Liver (tissue), 9 donors: Measurements from ENCODE around the gene CASQ1. TPM values are rescaled to one million over a fixed set of nuclear protein-coding genes. Genes with fewer than 3 reads are reported as not detected.

Experiments used
- DNase-seq: peaks from one replicate; pipeline ENCODE4 v3.0.0-alpha.2; 2017; ENCODE audit warnings: low spot score
- H3K27ac ChIP-seq, 2 donors: one replicate each; pipeline ENCODE4 v1.7.0; 2013; ENCODE audit warnings: inconsistent platforms in 2 of 2, low read length in 2 of 2, control low read depth in 1 of 2, low read depth in 1 of 2, mild to moderate bottlenecking in 1 of 2
- H3K27me3 ChIP-seq, 4 donors: one replicate each; pipeline versions ENCODE4 v1.6.1 to v1.7.0; 2013; ENCODE audit warnings: low read length in 3 of 4, inconsistent platforms in 1 of 4, mild to moderate bottlenecking in 1 of 4, moderate library complexity in 1 of 4; ENCODE audit not compliant: control insufficient read depth in 4 of 4, insufficient read depth in 4 of 4
- H3K36me3 ChIP-seq, 4 donors: one replicate each; pipeline versions ENCODE4 v1.6.1 to v1.7.0; 2013; ENCODE audit warnings: low read length in 3 of 4, mild to moderate bottlenecking in 3 of 4, low read depth in 1 of 4, moderate library complexity in 1 of 4; ENCODE audit not compliant: control insufficient read depth in 4 of 4, insufficient read depth in 3 of 4
- H3K4me1 ChIP-seq, 4 donors: one replicate each; pipeline versions ENCODE4 v1.6.1 to v1.7.0; 2013; ENCODE audit warnings: low read length in 3 of 4, mild to moderate bottlenecking in 3 of 4, moderate library complexity in 1 of 4; ENCODE audit not compliant: control insufficient read depth in 4 of 4, insufficient read depth in 4 of 4
- H3K4me3 ChIP-seq, 3 donors: one replicate each; pipeline versions ENCODE4 v1.6.1 to v1.7.0; 2013; ENCODE audit warnings: low read length in 3 of 3, control low read depth in 1 of 3, low read depth in 1 of 3, mild to moderate bottlenecking in 1 of 3
- H3K9ac ChIP-seq, 2 donors: one replicate each; pipeline ENCODE4 v1.7.0; 2013; ENCODE audit warnings: low read length in 2 of 2, mild to moderate bottlenecking in 2 of 2, moderate library complexity in 2 of 2, control low read depth in 1 of 2, low read depth in 1 of 2
- H3K9me3 ChIP-seq, 4 donors: one replicate each; pipeline versions ENCODE4 v1.6.1 to v1.7.0; 2013; ENCODE audit warnings: low read length in 3 of 4; ENCODE audit not compliant: control insufficient read depth in 4 of 4
- EGR1 ChIP-seq, 2 donors: IDR thresholded peaks; 2 replicates each; pipeline ENCODE4 v1.6.1; 2016 to 2018; ENCODE audit warnings: antibody characterized with exemption in 2 of 2, low read depth in 2 of 2
- FOXA1 ChIP-seq: IDR thresholded peaks from 2 replicates; pipeline ENCODE4 v1.6.1; 2016; ENCODE audit warnings: antibody characterized with exemption
- FOXA2 ChIP-seq: IDR thresholded peaks from 2 replicates; pipeline ENCODE4 v1.6.1; 2016; ENCODE audit warnings: antibody characterized with exemption
- GABPA ChIP-seq, 2 donors: IDR thresholded peaks in 1 of 2; conservative IDR thresholded peaks in 1 of 2; 2 replicates each; pipeline ENCODE4 v1.6.1; 2016; ENCODE audit warnings: antibody characterized with exemption in 2 of 2, mild to moderate bottlenecking in 1 of 2, moderate library complexity in 1 of 2
- HNF4A ChIP-seq, 2 donors: conservative IDR thresholded peaks; 2 replicates each; pipeline ENCODE4 v1.6.1; 2016; ENCODE audit warnings: antibody characterized with exemption in 2 of 2, mild to moderate bottlenecking in 2 of 2
- JUND ChIP-seq, 2 donors: IDR thresholded peaks; 2 replicates each; pipeline ENCODE4 v1.6.1; 2016; ENCODE audit warnings: antibody characterized with exemption in 2 of 2
- NR2F2 ChIP-seq: IDR thresholded peaks from 2 replicates; pipeline ENCODE4 v1.6.1; 2016; ENCODE audit warnings: antibody characterized with exemption
- RAD21 ChIP-seq, 2 donors: IDR thresholded peaks; 2 replicates each; pipeline ENCODE4 v1.6.1; 2016; ENCODE audit warnings: antibody characterized with exemption in 2 of 2, mild to moderate bottlenecking in 2 of 2
- RXRA ChIP-seq, 2 donors: IDR thresholded peaks; 2 replicates each; pipeline ENCODE4 v1.6.1; 2017 to 2018; ENCODE audit warnings: antibody characterized with exemption in 2 of 2, mild to moderate bottlenecking in 1 of 2
- SP1 ChIP-seq: IDR thresholded peaks from 2 replicates; pipeline ENCODE4 v1.6.1; 2018; ENCODE audit warnings: antibody characterized with exemption, mild to moderate bottlenecking
- TAF1 ChIP-seq: conservative IDR thresholded peaks from 2 replicates; pipeline ENCODE4 v1.6.1; 2016; ENCODE audit warnings: antibody characterized with exemption, mild to moderate bottlenecking
- YY1 ChIP-seq: IDR thresholded peaks from 2 replicates; pipeline ENCODE4 v1.6.1; 2016; ENCODE audit warnings: antibody characterized with exemption, mild to moderate bottlenecking
- WGBS: extraction: QIAGEN DNeasy Blood & Tissue Kit; methylation state at CpG from one replicate; pipeline ENCODE4 v1.1.7; 2013; 5-methylcytosine and 5-hydroxymethylcytosine counted together
- polyA plus RNA-seq, 2 donors: library from polyadenylated mRNA; stranded (reverse) in 1 of 2; unstranded in 1 of 2; fragments of 200-250 nt in 1 of 2; fragments of >200 nt in 1 of 2; fragmentation: Nextera tagmentation in 1 of 2; extraction: Ambion mirVana in 1 of 2; gene quantifications; one replicate each; pipeline versions ENCODE4 v1.2.1 to v1.2.3, GENCODE V29; 2013 to 2015
- total RNA-seq, 2 donors: library from RNA; depleted of rRNA; stranded (reverse); fragments of >200 nt; gene quantifications; one replicate each; pipeline ENCODE4 v1.2.3, GENCODE V29; 2014
- TF ChIP-seq, protein P1 (sequence below): IDR thresholded peaks from 2 replicates; pipeline ENCODE4 v1.6.1; 2016; ENCODE audit warnings: antibody characterized with exemption
- TF ChIP-seq, protein P2 (sequence below): IDR thresholded peaks from 2 replicates; pipeline ENCODE4 v1.6.1; 2016; ENCODE audit warnings: antibody characterized with exemption
- TF ChIP-seq, protein P3 (sequence below): IDR thresholded peaks from 2 replicates; pipeline ENCODE4 v1.6.1; 2016; ENCODE audit warnings: antibody characterized with exemption
- TF ChIP-seq, protein P4 (sequence below): IDR thresholded peaks from 2 replicates; pipeline ENCODE4 v1.6.1; 2016; ENCODE audit warnings: antibody characterized with exemption, mild to moderate bottlenecking
- TF ChIP-seq, protein P5 (sequence below): fragments of 150-350 bp; IDR thresholded peaks from 2 replicates; pipeline ENCODE4 v1.5.1; 2017; ENCODE audit warnings: improper control_type of control experiment, low read depth, low read length; ENCODE audit not compliant: missing input control
- donor health status: healthy.
- donor health status: healthy.
- donor health status: healthy.
- donor health status: healthy.
- donor health status: healthy.

CASQ1 gene
- total and polyA plus RNA-seq, 4 donors: not detected

DNA sequence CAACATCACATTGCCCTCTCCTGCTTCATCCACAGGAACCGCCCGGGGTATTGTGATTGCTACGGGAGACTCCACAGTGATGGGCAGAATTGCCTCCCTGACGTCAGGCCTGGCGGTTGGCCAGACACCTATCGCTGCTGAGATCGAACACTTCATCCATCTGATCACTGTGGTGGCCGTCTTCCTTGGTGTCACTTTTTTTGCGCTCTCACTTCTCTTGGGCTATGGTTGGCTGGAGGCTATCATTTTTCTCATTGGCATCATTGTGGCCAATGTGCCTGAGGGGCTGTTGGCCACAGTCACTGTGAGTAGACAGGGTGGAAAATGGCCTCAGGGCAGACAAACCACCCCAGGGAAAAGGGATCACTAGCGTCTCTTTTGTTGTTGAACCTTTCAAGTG is 26.3 kb upstream of the CASQ1 start:
- no peak for TF ChIP-seq YY1
- TF ChIP-seq HNF4A (conservative IDR thresholded peaks at IDR 0.05): no peak
- TF ChIP-seq TAF1: no peak
- no peak for TF ChIP-seq JUND (IDR thresholded peaks at IDR 0.05)
- TF ChIP-seq, protein P1, sequence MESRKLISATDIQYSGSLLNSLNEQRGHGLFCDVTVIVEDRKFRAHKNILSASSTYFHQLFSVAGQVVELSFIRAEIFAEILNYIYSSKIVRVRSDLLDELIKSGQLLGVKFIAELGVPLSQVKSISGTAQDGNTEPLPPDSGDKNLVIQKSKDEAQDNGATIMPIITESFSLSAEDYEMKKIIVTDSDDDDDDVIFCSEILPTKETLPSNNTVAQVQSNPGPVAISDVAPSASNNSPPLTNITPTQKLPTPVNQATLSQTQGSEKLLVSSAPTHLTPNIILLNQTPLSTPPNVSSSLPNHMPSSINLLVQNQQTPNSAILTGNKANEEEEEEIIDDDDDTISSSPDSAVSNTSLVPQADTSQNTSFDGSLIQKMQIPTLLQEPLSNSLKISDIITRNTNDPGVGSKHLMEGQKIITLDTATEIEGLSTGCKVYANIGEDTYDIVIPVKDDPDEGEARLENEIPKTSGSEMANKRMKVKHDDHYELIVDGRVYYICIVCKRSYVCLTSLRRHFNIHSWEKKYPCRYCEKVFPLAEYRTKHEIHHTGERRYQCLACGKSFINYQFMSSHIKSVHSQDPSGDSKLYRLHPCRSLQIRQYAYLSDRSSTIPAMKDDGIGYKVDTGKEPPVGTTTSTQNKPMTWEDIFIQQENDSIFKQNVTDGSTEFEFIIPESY: no peak
- TF ChIP-seq NR2F2: no peak
- TF ChIP-seq, protein P2, sequence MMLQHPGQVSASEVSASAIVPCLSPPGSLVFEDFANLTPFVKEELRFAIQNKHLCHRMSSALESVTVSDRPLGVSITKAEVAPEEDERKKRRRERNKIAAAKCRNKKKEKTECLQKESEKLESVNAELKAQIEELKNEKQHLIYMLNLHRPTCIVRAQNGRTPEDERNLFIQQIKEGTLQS: no peak
- TF ChIP-seq GABPA (IDR thresholded peaks at IDR 0.05 in 1 of 2, conservative IDR thresholded peaks at IDR 0.05 in 1 of 2): no peak
- TF ChIP-seq, protein P3, sequence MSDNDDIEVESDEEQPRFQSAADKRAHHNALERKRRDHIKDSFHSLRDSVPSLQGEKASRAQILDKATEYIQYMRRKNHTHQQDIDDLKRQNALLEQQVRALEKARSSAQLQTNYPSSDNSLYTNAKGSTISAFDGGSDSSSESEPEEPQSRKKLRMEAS: no peak
- no peak for TF ChIP-seq EGR1 (IDR thresholded peaks at IDR 0.05; ENCODE audit: low read depth in 2 of 2)

DNA sequence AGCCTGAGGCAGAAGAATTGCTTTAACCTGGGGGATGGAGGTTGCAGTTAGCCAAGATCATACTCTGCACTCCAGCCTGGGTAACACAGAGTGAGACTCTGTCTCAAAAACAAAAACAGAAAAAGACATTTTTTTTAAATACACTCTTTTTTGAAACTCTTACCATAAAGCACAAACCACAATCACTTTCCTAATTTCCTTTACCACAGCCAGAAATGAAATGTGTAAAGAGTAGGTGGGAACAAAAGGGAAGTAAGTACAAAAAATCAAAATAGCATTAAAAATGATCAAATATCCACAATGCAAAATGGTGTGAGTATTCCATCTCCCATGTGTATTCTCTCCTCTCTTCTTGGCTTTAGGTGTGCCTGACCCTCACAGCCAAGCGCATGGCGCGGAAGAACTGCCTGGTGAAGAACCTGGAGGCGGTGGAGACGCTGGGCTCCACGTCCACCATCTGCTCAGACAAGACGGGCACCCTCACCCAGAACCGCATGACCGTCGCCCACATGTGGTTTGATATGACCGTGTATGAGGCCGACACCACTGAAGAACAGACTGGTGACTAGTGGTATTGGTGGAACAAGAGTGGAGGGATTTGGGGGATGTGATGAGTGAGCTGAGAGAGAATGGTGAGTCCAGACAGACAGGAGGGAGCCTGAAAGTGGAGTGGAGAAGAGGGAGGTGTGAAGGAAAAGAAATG is 24.1 kb upstream of the CASQ1 start:
- Histone ChIP-seq H3K4me1 (no peaks in the 10 kb centered on the region), H3K4me3 (no peak overlapping the region), H3K36me3 (no peaks in the 10 kb centered on the region), H3K9me3 (no peaks in the 10 kb centered on the region), H3K27me3 (no peaks in the 10 kb centered on the region), H3K27ac (no peak overlapping the region), H3K9ac (no peak overlapping the region)
- TF ChIP-seq RAD21 (IDR thresholded peaks at IDR 0.05) (no peak), RXRA (IDR thresholded peaks at IDR 0.05) (no peak), TAF1 (no peak), FOXA1 (no peak), HNF4A (conservative IDR thresholded peaks at IDR 0.05) (no peak), FOXA2 (no peak), EGR1 (IDR thresholded peaks at IDR 0.05; ENCODE audit: low read depth in 2 of 2) (no peak), GABPA (IDR thresholded peaks at IDR 0.05 in 1 of 2, conservative IDR thresholded peaks at IDR 0.05 in 1 of 2) (no peak), NR2F2 (no peak), SP1 (no peak)
- TF ChIP-seq, protein P2: no peak
- TF ChIP-seq, protein P4, sequence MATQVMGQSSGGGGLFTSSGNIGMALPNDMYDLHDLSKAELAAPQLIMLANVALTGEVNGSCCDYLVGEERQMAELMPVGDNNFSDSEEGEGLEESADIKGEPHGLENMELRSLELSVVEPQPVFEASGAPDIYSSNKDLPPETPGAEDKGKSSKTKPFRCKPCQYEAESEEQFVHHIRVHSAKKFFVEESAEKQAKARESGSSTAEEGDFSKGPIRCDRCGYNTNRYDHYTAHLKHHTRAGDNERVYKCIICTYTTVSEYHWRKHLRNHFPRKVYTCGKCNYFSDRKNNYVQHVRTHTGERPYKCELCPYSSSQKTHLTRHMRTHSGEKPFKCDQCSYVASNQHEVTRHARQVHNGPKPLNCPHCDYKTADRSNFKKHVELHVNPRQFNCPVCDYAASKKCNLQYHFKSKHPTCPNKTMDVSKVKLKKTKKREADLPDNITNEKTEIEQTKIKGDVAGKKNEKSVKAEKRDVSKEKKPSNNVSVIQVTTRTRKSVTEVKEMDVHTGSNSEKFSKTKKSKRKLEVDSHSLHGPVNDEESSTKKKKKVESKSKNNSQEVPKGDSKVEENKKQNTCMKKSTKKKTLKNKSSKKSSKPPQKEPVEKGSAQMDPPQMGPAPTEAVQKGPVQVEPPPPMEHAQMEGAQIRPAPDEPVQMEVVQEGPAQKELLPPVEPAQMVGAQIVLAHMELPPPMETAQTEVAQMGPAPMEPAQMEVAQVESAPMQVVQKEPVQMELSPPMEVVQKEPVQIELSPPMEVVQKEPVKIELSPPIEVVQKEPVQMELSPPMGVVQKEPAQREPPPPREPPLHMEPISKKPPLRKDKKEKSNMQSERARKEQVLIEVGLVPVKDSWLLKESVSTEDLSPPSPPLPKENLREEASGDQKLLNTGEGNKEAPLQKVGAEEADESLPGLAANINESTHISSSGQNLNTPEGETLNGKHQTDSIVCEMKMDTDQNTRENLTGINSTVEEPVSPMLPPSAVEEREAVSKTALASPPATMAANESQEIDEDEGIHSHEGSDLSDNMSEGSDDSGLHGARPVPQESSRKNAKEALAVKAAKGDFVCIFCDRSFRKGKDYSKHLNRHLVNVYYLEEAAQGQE: no peak
- TF ChIP-seq, protein P5, sequence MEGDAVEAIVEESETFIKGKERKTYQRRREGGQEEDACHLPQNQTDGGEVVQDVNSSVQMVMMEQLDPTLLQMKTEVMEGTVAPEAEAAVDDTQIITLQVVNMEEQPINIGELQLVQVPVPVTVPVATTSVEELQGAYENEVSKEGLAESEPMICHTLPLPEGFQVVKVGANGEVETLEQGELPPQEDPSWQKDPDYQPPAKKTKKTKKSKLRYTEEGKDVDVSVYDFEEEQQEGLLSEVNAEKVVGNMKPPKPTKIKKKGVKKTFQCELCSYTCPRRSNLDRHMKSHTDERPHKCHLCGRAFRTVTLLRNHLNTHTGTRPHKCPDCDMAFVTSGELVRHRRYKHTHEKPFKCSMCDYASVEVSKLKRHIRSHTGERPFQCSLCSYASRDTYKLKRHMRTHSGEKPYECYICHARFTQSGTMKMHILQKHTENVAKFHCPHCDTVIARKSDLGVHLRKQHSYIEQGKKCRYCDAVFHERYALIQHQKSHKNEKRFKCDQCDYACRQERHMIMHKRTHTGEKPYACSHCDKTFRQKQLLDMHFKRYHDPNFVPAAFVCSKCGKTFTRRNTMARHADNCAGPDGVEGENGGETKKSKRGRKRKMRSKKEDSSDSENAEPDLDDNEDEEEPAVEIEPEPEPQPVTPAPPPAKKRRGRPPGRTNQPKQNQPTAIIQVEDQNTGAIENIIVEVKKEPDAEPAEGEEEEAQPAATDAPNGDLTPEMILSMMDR: no peak
- TF ChIP-seq, protein P3: no peak
- TF ChIP-seq, protein P1: no peak
- WGBS: 84% methylated on average over 12 of the region's 12 CpGs
- no peak for DNase-seq

More for the DNA sequence above, 26.3 kb upstream of the CASQ1 start:
- Histone ChIP-seq H3K27ac (no peak overlapping the region), H3K36me3 (no peaks in the 10 kb centered on the region), H3K27me3 (no peaks in the 10 kb centered on the region), H3K9me3 (no peaks in the 10 kb centered on the region), H3K4me3 (no peak overlapping the region), H3K4me1 (no peaks in the 10 kb centered on the region), H3K9ac (no peak overlapping the region)
- DNase-seq: no peak
- 86% methylated on average over 10 of the region's 10 CpGs for WGBS
